ENCODE results near the gene OR4E2. TPM values are rescaled to one million over a fixed set of nuclear protein-coding genes. Genes with fewer than 3 reads are reported as not detected.
A peak's percentile ranks its signal among the peaks of the same experiment; 100 is the strongest.

The OR4E2 gene
- total RNA-seq, 1 donor from 2014 or later, result not detected

DNA sequence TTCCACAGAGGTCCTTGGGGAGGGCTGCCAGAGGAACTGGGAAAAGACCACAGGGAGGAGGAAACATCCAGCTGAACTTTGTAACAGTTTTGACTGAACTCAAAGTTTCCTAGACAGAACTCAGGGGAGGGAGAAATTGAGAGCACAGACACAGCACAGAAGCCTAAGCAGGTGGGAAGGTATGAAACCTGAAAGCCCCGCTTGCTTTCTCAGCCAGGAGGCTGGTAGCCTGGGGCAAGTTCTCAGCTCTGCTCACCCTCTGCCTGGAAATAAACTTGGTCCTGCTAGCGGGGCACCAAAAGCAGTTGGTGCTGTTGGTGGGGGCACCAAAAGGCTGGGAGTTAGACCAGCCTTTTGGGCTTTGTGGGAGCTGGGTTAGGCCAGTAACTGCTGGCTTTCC lies 45.9 kb downstream of the OR4E2 start:
- no peaks in the 10 kb centered on the region for H3K27me3 ChIP-seq
- intact Hi-C loops (cut with DNase I), result no loop called here
- no peaks in the 10 kb centered on the region for H3K36me3 ChIP-seq
- no peaks in the 10 kb centered on the region for H3K9me3 ChIP-seq
- ATAC-seq, result no peak
- no peak overlapping the region for H3K27ac ChIP-seq
- TF ChIP-seq CTCF (IDR thresholded peaks at IDR 0.05), result no peak
- no peak for DNase-seq
- H3K4me3 ChIP-seq, result no peak overlapping the region
- H3K4me1 ChIP-seq, result no peaks in the 10 kb centered on the region

DNA sequence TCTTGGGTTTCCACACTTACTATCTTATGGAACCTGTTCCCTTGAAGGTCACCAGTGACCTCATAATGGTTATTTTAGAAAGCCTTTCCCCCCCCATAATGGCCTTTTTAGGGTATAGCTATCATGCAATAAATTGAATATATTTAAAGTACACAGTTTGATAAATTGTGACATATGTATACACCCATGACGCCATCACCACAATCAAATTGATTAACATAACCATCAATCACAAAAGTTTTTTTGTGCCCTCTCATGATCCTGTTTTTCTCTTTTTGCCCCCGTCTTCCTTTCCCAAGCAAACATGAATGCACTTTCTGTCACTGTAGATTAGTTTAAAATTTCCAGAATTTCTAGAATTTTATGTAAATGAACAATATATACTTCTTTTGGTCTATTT lies 48.7 kb downstream of the OR4E2 start:
- ATAC-seq, result no peak
- Histone ChIP-seq H3K4me1 (no peaks in the 10 kb centered on the region), H3K27ac (no peak overlapping the region), H3K27me3 (no peaks in the 10 kb centered on the region), H3K9me3 (no peaks in the 10 kb centered on the region), H3K4me3 (no peak overlapping the region), H3K36me3 (no peaks in the 10 kb centered on the region)
- DNase-seq, result no peak
- intact Hi-C loops (cut with DNase I), result no loop called here
- TF ChIP-seq CTCF (IDR thresholded peaks at IDR 0.05), result no peak

DNA sequence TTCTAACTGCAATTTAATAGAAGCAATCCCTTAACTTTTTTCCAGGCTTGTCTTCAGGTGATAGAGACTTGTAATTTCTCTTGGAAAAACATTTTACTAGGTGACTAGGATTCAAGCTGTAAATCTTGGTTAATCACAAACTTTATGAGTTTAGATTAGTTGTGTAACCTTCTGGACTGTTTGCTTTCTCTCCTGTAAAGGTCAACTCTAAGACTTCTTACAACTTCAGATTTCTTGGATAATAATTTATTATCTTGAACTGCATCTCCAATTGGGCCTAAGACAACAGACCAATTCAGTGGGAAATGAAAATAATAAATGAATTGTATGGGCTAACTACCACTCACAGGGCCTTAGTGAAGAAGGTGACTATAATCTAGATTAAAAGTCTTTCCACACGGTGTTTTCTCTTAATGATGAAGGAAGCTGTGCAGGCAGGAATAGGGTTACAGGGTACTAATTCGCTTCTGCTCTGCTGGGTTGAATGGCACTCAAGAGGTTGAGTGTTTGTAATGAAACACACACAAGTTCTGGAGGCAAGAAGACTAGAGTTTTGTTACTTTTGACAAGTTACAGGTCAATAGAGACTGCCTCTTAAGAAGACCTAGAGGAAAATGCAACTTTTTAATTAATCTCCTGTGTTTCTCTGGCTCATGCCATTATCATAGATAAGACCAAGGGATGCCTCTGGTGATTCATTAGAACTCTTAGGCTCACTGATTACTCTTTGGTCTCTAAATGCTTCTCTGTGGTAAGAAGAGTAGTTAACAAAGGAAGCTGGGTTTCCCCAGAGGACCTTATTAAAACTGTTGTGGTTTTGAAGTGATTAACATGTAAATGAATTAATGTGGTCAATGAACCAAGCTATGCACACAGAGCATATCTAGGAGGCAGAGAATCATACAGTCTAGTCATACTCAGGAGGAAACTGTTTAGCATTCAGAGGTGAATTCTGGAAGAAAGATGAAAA lies 50.0 kb downstream of the OR4E2 start:
- no peaks in the 10 kb centered on the region for H3K27me3 ChIP-seq
- ATAC-seq (peak; percentile 20), DNase-seq (no peak)
- TF ChIP-seq CTCF (IDR thresholded peaks at IDR 0.05), result no peak
- no peak overlapping the region for H3K4me3 ChIP-seq
- H3K9me3 ChIP-seq, result no peaks in the 10 kb centered on the region
- no peaks in the 10 kb centered on the region for H3K36me3 ChIP-seq
- intact Hi-C loops (cut with DNase I), result no loop called here
- no peaks in the 10 kb centered on the region for H3K4me1 ChIP-seq
- H3K27ac ChIP-seq, result no peak overlapping the region

DNA sequence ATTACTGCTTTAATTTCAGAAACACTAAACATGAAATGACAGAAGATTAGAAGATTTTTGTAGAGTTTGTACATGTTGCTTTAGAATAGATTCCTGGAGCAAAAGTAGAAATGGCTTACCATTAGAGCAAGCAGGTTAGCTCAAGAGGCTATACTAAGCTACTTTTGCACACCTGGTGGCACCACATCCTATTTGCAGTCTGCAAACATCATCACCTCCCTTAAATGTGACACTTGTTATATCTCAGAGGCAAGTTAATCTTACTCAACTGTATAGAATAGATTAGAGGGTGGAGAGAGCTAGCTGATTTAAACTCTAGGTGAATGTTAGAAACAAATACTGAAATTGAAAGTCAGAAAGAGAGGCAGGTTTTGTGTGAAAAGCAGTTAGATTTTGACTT lies 50.7 kb downstream of the OR4E2 start:
- no peak for TF ChIP-seq CTCF (IDR thresholded peaks at IDR 0.05)
- Histone ChIP-seq H3K4me1 (no peaks in the 10 kb centered on the region), H3K4me3 (no peak overlapping the region), H3K27me3 (no peaks in the 10 kb centered on the region), H3K9me3 (no peaks in the 10 kb centered on the region), H3K27ac (no peak overlapping the region), H3K36me3 (no peaks in the 10 kb centered on the region)
- intact Hi-C loops (cut with DNase I), result no loop called here
- ATAC-seq, result no peak
- DNase-seq, result no peak

- no peak for DNase-seq
- H3K4me1 ChIP-seq, result no peaks in the 10 kb centered on the region
- peak; percentile 77 for ATAC-seq
- no peaks in the 10 kb centered on the region for H3K36me3 ChIP-seq
- peak; percentile 82 for TF ChIP-seq CTCF (IDR thresholded peaks at IDR 0.05)
- no peaks in the 10 kb centered on the region for H3K9me3 ChIP-seq
- no peak overlapping the region for H3K27ac ChIP-seq
- no peak overlapping the region for H3K4me3 ChIP-seq
- H3K27me3 ChIP-seq, result no peaks in the 10 kb centered on the region
- intact Hi-C loops (cut with DNase I), result no loop called here
These were observed 57.8 kb downstream of the OR4E2 start for GRCh38 chr14:21711360-21711961.
